GM12801 (cell line): ENCODE results near the gene GPRC5D.

Experiments used
- CTCF ChIP-seq: IDR thresholded peaks from one replicate; pipeline ENCODE4 v1.5.1; 2011; ENCODE audit warnings: control low read depth; ENCODE audit not compliant: insufficient read length; ENCODE audit errors: extremely low read depth

Gene GPRC5D

GRCh38 chr12:12902036-12902435, 49.9 kb downstream of the GPRC5D start:
- no peak for TF ChIP-seq CTCF

GRCh38 chr12:12901158-12901791, 50.7 kb downstream of the GPRC5D start:
- TF ChIP-seq CTCF: no peak

- TF ChIP-seq CTCF: no peak
Measured at GRCh38 chr12:12900786-12901157, 51.2 kb downstream of the GPRC5D start.

- no peak for TF ChIP-seq CTCF
Measured at GRCh38 chr12:12899530-12900380, 52.2 kb downstream of the GPRC5D start.

GRCh38 chr12:12898911-12899511, 53.0 kb downstream of the GPRC5D start:
- no peak for TF ChIP-seq CTCF

GRCh38 chr12:12898136-12898717, 53.7 kb downstream of the GPRC5D start:
- no peak for TF ChIP-seq CTCF

- no peak for TF ChIP-seq CTCF
Measured at GRCh38 chr12:12897302-12897701, 54.7 kb downstream of the GPRC5D start.
